H1 (cell line): ENCODE results near the gene WSCD2.

Experiments
- BRCA1 ChIP-seq: IDR thresholded peaks from 2 replicates; pipeline ENCODE4 v1.6.1; 2012; ENCODE audit warnings: low read depth, low read length, improper control_type of control experiment
- CHD1 ChIP-seq: IDR thresholded peaks from 2 replicates; pipeline ENCODE4 v1.6.1; 2012; ENCODE audit warnings: low read depth, low read length, improper control_type of control experiment
- CTCF ChIP-seq, 3 experiments: IDR thresholded peaks; 1 replicate in 2 of 3; 2 replicates in 1 of 3; pipeline versions ENCODE4 v1.5.1 to v1.6.1; 2011; ENCODE audit warnings: low read length in 3 of 3, mild to moderate bottlenecking in 3 of 3, inconsistent platforms in 2 of 3, low read depth in 1 of 3, moderate library complexity in 1 of 3; ENCODE audit not compliant: insufficient read depth in 1 of 3; ENCODE audit errors: control extremely low read depth in 1 of 3
- KDM1A ChIP-seq: fragments of 200-600, 300-600 bp; sonication (generic); IDR thresholded peaks from 2 replicates; pipeline ENCODE4 v1.7.1; 2016; ENCODE audit warnings: mild to moderate bottlenecking, low read length, borderline replicate concordance
- NRF1 ChIP-seq: IDR thresholded peaks from 2 replicates; pipeline ENCODE4 v1.6.1; 2011; ENCODE audit warnings: mild to moderate bottlenecking, low read depth, low read length, improper control_type of control experiment
- POLR2A ChIP-seq, 2 experiments: IDR thresholded peaks; 1 replicate in 1 of 2; 2 replicates in 1 of 2; pipeline ENCODE4 v1.6.1; 2011; ENCODE audit warnings: low read depth in 2 of 2, low read length in 2 of 2, mild to moderate bottlenecking in 2 of 2; ENCODE audit errors: control extremely low read depth in 1 of 2
- RAD21 ChIP-seq, 2 experiments: IDR thresholded peaks in 1 of 2; conservative IDR thresholded peaks in 1 of 2; 2 replicates each; pipeline ENCODE4 v1.6.1; 2011; ENCODE audit warnings: low read depth in 2 of 2, low read length in 2 of 2, improper control_type of control experiment in 1 of 2, inconsistent platforms in 1 of 2, mild to moderate bottlenecking in 1 of 2, moderate library complexity in 1 of 2
- SRF ChIP-seq: IDR thresholded peaks from 2 replicates; pipeline ENCODE4 v1.6.1; 2011; ENCODE audit warnings: mild to moderate bottlenecking, low read depth, low read length, moderate library complexity
- TBP ChIP-seq: IDR thresholded peaks from 2 replicates; pipeline ENCODE4 v1.6.1; 2011; ENCODE audit warnings: low read depth, low read length, improper control_type of control experiment
- YY1 ChIP-seq: IDR thresholded peaks from 2 replicates; pipeline ENCODE4 v1.6.1; 2011; ENCODE audit warnings: low read depth, mild to moderate bottlenecking, low read length

GRCh38 chr12:108285016-108285415 is 155.9 kb downstream of the WSCD2 start:
- TF ChIP-seq SRF (no peak), BRCA1 (no peak), CTCF (IDR thresholded peaks at IDR 0.05; ENCODE audit: control extremely low read depth in 1 of 3, insufficient read depth in 1 of 3, low read depth in 1 of 3, low read length in 3 of 3) (no peak), KDM1A (peak; percentile 62; the same call in 1 of the 2 replicates), POLR2A (IDR thresholded peaks at IDR 0.05; ENCODE audit: control extremely low read depth in 1 of 2, low read depth in 2 of 2, low read length in 2 of 2) (no peak), RAD21 (IDR thresholded peaks at IDR 0.05 in 1 of 2, conservative IDR thresholded peaks at IDR 0.05 in 1 of 2; ENCODE audit: low read depth in 2 of 2, low read length in 2 of 2) (no peak), YY1 (no peak), CHD1 (no peak), TBP (no peak), NRF1 (no peak)
